ENCODE results near the gene C4orf51.

C4orf51 gene

DNA sequence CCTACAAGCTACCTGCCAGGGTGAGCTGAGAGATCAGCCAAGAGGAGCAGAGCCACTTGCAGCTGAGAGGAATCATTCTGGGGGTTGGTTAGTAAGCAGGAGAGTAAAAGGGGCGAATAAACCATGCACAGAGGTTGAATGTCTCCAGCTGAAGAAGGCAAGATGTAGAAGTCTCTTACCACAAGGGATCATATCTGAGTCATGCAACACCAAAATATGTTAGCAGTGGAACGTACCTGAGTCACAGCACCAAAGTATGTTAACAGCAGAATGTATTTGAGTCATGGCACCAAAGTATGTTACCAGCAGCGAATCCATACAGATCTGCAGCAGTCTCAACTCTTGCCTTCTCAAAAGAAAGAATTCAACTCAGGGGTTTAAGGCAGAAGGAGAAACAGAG, 29.9 kb downstream of the C4orf51 start:
- no peak for DNase-seq (ENCODE audit: low spot score)

DNA sequence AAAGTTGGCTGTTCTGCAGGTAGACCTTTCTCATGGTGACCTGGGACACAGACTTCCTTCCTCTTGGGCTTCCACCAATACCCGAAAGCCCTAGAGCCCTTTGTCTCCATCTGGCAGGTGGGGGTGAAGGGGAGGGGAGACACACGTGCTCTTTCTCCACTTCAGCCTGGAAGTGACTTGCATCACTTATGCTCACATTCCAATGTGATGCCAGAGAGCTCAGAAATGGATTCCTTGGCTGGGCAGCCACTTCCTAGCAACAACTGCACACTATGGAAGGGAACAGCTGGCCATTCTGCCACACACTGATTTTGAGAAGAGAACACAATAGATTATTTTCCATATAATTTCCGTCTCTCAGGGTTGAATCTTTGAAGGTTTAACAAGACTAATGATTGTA, 36.3 kb downstream of the C4orf51 start:
- DNase-seq (ENCODE audit: low spot score), result no peak

- no peak for DNase-seq (ENCODE audit: low spot score)
Measured at GRCh38 chr4:145716661-145717200, 36.8 kb downstream of the C4orf51 start.

DNA sequence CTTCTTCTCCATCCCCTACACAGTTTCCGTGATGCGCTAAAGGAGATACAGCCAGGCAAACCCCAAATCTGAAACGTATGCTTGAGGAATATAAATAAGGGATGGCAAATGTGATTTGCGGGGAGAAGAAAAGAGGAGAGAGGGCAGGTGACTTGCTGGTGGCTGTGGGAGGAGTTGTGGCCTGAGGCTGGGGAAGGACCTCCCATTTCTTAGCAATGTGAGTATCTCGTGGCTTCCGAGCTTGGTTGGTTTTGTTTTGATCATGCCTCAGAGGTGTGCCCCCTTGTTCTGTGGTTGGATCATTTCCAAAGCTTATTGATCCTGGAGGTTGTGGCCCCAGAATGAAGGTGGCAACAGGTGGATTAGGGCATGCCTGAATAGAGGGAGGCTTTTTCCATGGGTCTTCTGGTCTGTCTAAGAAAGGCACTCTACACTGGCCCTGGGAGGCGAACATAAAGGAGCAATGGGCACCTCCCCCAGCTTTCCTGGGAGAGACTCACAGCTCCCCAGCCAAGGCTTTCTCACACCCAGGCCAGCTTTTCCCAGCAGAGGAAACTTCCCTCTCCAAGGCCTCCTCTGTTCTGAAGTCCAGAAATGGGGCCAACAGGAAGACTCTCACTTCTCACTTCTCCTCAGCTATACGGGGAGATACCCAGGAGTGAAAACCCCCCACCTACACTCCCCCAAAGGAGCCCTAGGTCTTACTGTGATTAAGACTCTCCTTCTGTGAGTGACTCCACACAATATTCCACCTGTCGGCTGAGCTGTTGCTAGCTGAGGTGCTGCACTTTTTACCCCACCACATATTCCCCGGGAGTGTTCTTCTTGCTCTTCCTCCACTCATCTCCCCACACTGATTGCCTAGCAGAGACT, 40.0 kb downstream of the C4orf51 start:
- no peak for DNase-seq (ENCODE audit: low spot score)

DNA sequence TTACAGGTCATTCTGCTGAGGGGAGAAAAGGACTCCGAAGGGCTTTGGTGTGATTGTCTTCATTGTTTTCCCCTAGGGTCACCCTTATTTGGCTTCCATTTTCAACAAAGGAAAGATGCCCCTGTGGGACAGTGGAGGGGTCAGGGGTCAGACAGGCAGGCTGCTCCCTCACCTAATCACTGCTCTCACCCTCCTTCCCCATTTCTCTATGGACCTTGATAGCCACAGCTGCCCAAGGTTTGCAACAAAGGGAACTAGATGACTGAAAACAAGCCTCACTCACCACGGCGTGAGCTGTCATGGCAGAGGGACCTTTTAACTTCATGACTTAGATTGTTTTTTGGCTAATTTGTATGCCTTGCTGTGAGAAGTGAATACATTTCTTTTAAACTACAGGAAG, 40.7 kb downstream of the C4orf51 start:
- no peak for DNase-seq (ENCODE audit: low spot score)

- no peak for DNase-seq (ENCODE audit: low spot score)
Measured at GRCh38 chr4:145722561-145722960, 42.6 kb downstream of the C4orf51 start.

DNA sequence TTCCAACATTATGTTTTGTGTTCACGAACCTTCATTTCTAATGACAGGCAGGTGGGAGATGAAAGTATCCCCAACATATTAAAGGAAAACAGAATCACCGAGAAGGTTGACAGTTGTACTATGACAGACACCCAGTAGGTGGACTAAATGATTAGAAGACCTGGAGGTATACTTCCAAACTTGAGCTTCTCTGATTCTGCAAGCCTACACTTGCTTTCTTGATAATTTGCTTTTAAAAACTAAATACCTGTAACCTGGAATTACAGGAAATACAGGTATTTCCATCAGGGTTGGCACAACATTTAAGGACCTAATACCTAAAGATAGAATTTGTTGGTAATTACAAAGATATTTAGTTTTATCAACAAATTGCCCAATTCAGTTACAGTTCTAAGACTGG, 43.4 kb downstream of the C4orf51 start:
- DNase-seq (ENCODE audit: low spot score), result no peak

- DNase-seq (ENCODE audit: low spot score), result no peak
Measured at GRCh38 chr4:145730026-145730425, 50.1 kb downstream of the C4orf51 start.

DNA sequence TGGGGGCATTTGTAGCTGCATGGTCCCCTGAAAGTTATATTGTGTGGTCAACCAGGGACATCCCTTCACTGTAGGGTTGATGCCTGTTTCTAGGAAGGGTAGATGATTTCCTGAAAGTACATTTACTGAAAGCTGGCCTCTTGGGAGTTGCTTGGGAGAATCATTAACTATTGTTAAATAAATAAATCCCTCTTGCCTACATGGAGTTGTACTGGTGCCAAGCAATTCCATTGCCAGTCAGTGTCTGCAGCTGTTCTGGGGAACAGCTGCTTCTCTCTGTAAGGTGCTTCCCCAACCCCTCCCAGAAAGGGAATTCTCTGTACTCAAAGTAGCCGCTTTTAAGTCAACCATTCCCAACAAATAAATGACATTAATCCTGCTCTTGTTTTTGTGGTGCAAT, 51.1 kb downstream of the C4orf51 start:
- DNase-seq (ENCODE audit: low spot score), result no peak

GRCh38 chr4:145732001-145732815, 52.3 kb downstream of the C4orf51 start:
- no peak for DNase-seq (ENCODE audit: low spot score)

DNA sequence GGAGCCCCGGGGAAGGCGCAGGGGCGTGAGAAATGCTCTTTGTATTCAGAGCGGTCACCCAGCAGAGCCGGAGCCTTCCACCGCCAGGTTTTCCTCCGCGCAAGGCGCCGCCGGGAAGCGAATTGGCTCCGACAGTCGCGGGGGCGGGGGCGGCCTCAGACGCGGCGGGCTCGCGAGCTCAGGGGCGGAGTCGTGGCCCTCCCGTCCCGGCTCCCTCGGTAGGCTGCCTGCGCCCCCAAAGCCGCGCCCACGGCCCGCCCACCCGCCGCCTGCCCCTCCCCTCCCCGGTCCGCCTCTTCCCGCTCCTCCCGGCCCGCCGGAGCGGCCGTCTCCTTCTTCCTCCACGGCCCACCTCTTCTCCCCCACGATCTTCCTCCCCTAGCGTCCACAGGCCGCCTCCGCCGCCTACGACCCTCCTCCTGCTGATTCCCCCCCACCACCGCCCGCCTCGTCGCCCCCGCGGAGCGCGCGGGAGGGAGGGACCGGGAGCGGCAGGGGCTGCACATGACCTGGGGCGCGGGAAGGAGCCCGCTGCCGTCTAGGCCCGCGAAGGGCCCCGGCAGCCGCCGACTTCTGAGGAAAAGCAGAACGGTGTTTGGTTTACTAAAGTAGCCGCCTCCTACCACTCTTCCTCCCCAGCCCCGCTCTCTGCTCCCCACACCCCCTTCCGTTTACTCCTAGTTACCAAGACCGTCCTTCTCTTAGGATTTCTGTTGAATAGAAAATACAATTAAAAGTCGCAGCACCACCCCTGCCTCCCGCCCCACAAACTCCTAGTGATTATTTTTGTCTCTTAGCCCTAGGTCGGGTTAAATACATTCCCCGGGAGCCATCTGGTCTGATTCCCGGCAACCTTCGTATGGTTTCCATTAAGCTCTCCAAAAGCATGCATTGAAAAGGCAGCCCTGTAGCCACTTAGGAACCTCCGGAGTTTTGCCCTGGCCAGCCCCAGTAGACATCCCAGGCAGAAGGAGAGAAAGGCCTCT, 53.2 kb downstream of the C4orf51 start:
- peak; percentile 90 for DNase-seq (ENCODE audit: low spot score)

DNA sequence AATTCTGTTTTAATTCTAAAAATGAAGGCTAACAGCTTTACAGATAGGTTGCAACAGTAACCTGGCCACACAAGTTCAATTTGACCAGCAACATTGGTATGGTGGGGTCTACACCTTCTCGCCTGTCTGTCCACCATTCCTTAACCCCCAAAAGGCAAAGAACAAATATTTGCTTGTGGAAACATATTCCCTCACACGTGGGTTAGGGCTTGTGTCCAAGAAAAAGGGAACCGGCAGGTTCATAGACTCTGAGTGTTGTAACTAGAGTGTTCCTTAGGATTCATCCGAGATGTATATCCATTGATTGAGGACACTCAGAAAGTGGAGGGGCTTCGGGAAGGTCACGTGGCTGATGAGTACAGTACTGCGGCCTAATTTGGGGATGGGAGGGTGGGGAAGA, 54.1 kb downstream of the C4orf51 start:
- no peak for DNase-seq (ENCODE audit: low spot score)

- DNase-seq (ENCODE audit: low spot score), result peak; percentile 77
Measured at GRCh38 chr4:145734576-145735346, 54.8 kb downstream of the C4orf51 start.

DNA sequence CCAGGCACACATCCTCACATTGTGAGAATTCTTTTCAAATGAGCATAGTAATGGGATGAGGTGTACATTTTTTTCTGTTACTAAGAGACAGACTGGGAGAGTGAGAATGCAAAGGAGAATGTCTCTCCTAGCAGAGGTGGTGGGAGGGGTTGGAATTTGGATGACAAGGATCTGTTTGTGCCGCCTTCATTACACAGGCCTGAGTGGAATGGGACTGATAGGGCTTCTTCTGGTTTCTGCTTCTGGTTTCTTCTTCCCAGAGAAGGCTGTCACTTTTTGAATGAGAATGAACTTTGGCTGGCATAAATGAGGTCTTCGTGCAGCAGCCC, 55.4 kb downstream of the C4orf51 start:
- DNase-seq (ENCODE audit: low spot score), result peak; percentile 76

DNA sequence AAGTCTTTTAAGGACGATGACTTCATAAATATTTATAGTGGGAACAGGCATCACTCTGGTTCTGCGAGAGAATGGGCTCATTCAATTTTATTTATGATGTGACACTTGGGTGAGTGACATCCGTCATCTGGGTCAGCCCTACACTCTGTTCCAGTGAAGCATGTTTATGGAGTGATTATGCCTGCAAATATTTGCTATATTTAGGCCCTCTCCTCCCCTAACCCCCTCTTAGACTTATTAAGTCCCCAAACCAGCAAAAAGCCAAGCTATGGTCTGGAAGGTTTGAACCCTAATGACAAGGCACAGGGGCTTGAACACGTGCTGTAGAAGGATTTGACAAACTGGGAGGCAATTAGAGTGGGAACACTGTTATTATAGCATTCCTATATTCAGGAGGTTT, 55.9 kb downstream of the C4orf51 start:
- DNase-seq (ENCODE audit: low spot score), result no peak

GRCh38 chr4:145736241-145736831, 56.4 kb downstream of the C4orf51 start:
- no peak for DNase-seq (ENCODE audit: low spot score)

DNA sequence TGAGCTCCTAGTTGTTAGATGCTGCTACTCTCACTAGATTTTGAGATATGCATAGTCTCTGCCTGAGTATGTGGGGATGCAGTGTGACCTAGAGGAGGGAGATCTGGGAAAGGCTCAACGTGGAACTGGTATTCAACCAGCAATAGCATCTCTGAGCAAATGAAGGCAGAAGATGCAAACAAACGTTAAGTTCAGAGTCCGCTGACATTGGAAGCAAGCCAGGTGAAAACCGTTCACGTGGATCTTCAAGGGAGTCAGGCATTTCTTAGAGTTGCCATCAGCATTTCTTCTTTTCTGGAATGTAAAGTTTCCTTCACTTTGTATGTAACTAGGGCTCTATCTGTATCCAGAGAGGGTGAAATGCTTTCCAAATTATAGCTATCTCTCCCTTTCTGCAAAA, 59.9 kb downstream of the C4orf51 start:
- DNase-seq (ENCODE audit: low spot score), result no peak

DNA sequence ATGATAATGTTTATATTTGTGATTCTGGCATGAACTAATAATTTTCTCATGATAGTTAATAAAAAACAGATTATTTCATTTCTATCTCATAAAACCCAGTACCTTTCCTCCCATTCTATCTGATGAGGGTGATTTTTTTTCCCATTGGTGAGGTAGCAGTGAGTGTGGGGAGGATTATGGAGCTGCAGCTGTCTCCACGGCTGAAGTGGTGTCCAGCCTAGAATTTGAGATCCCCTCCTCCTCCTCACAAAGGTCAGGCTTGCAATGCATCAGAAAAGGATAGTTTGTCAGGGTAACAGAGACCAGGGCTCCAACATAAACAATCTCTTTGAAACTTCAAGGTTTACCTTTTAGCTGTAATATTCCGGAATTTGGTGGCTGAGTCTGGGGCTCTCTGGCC, 60.9 kb downstream of the C4orf51 start:
- DNase-seq (ENCODE audit: low spot score), result no peak

- no peak for DNase-seq (ENCODE audit: low spot score)
Measured at GRCh38 chr4:145743641-145744040, 63.7 kb downstream of the C4orf51 start.

DNA sequence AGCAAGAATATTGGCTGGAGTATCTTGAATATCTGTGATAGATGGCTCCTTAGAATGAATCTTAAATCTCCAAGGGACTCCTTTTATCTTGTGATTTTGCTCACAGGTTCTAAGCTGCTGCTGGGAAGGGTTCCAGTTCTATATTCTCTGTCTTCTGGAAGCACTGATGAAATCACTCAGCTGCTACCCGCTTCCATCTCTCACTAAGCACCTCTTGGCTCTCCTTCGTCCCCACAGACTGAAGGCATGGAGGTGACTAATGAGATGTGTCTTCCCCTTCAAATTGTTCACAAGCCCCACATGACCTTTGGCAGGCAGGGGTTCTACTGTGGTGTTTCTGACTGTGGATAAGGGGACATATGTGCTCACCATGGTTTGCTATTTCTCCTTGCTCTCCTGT, 75.9 kb downstream of the C4orf51 start:
- no peak for DNase-seq (ENCODE audit: low spot score)

DNA sequence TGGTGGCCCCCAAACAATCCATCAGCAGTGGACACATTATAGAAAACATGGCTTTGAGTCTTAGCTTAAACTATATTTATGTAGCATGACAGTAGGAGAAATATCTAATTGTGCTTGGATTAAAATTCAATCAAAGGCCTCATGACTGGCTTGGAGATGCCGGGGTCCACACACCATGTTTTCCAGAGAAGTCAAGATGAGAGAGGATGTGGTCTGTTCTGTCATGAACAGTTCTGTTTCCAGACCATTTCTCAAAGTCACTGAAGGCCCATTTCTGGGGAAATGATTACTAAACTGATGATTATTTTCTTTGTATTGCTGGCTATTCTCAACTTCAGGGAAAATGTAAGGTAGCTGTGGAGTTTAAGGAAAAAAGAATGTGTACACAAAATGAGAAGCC, 76.3 kb downstream of the C4orf51 start:
- no peak for DNase-seq (ENCODE audit: low spot score)

Data from COLO829 (cell line).